Measurements from ENCODE around the gene CDYL.

GRCh38 chr6:4931530-4932227 is 155.5 kb downstream of the CDYL start:
- no peak for TF ChIP-seq CTCF (IDR thresholded peaks at IDR 0.05)
- no peak for TF ChIP-seq EZH2phosphoT487 (IDR thresholded peaks at IDR 0.05)
- TF ChIP-seq EZH2 (IDR thresholded peaks at IDR 0.05) = no peak

Measured in neural progenitor cell (in vitro differentiated cells).